Ovary (tissue), 3 donors: ENCODE data around the gene AUH.

ENCODE experiments used
- EP300 ChIP-seq: sonication (generic); formaldehyde crosslinking; IDR thresholded peaks from one replicate; pipeline ENCODE4 v1.6.1; 2017; ENCODE audit warnings: antibody characterized with exemption
- POLR2A ChIP-seq: fragments of 450-650 bp; IDR thresholded peaks from one replicate; pipeline ENCODE4 v1.6.1; 2017; ENCODE audit warnings: antibody characterized with exemption, mild to moderate bottlenecking, moderate library complexity
- TF ChIP-seq, protein P1 (sequence below), 3 donors: fragments of 450-650 bp in 2 of 3; fragments of 200-600 bp in 1 of 3; IDR thresholded peaks; one replicate each; pipeline versions ENCODE4 v1.5.1 to v1.8.0; 2016 to 2022; ENCODE audit warnings: antibody characterized with exemption in 3 of 3, mild to moderate bottlenecking in 1 of 3
- donor health status: DM: no; HTN: no; CAD: no.

DNA sequence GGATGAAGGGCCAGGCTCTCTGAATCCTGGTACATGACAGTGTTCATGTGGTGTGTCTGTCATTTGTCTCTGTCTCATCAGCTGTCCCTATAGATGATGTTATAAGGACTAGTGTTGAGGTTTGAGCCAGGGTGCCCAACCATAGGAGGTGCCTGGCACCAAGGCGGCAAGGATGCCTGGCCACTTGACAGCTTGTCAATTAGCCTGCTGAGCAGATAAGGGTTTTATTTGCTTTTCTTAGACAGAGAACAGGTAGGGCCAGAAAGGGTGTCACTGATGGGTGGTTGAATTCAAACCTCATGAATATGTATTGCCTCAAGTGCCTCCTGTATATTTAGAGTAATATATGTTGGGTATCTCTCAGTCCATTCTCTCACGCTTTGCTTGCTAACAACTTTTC lies 30.1 kb upstream of the AUH start:
- TF ChIP-seq, protein P1, sequence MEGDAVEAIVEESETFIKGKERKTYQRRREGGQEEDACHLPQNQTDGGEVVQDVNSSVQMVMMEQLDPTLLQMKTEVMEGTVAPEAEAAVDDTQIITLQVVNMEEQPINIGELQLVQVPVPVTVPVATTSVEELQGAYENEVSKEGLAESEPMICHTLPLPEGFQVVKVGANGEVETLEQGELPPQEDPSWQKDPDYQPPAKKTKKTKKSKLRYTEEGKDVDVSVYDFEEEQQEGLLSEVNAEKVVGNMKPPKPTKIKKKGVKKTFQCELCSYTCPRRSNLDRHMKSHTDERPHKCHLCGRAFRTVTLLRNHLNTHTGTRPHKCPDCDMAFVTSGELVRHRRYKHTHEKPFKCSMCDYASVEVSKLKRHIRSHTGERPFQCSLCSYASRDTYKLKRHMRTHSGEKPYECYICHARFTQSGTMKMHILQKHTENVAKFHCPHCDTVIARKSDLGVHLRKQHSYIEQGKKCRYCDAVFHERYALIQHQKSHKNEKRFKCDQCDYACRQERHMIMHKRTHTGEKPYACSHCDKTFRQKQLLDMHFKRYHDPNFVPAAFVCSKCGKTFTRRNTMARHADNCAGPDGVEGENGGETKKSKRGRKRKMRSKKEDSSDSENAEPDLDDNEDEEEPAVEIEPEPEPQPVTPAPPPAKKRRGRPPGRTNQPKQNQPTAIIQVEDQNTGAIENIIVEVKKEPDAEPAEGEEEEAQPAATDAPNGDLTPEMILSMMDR (IDR thresholded peaks at IDR 0.05): no peak
- no peak for TF ChIP-seq POLR2A
- TF ChIP-seq EP300: no peak
